A172 (cell line): Measurements from ENCODE around the gene SELENOO. TPM values are rescaled to one million over a fixed set of nuclear protein-coding genes. Genes with fewer than 3 reads are reported as not detected.
A peak's percentile ranks its signal among the peaks of the same experiment; 100 is the strongest.

Experiments
- DNase-seq: peaks from one replicate; pipeline ENCODE4 v3.0.0-alpha.2; 2015; ENCODE audit warnings: low spot score
- total RNA-seq: library from RNA; depleted of rRNA; stranded (reverse); fragments of >200 nt; shearing (Covaris generic); gene quantifications from 2 replicates; pipeline ENCODE4 v1.2.3, GENCODE V29; 2014

Gene SELENOO
- total RNA-seq, 1 experiment from 2014 or later: 8.0 TPM

GRCh38 chr22:50173311-50173982 lies 27.4 kb upstream of the SELENOO start:
- DNase-seq: no peak

GRCh38 chr22:50173983-50174355 lies 26.8 kb upstream of the SELENOO start:
- no peak for DNase-seq

- no peak for DNase-seq
These were observed 26.2 kb upstream of the SELENOO start for GRCh38 chr22:50174382-50175190.

- no peak for DNase-seq
These were observed 25.7 kb upstream of the SELENOO start for GRCh38 chr22:50175191-50175461.

- DNase-seq: no peak
These were observed 24.6 kb upstream of the SELENOO start for GRCh38 chr22:50175921-50176849.

- DNase-seq: no peak
These were observed 23.8 kb upstream of the SELENOO start for GRCh38 chr22:50176850-50177536.

- DNase-seq: no peak
These were observed 23.0 kb upstream of the SELENOO start for GRCh38 chr22:50177537-50178470.

- DNase-seq: no peak
These were observed 22.3 kb upstream of the SELENOO start for GRCh38 chr22:50178471-50178864.

- DNase-seq: no peak
These were observed 21.6 kb upstream of the SELENOO start for GRCh38 chr22:50178871-50179869.

- no peak for DNase-seq
These were observed 20.7 kb upstream of the SELENOO start for GRCh38 chr22:50179937-50180726.

GRCh38 chr22:50180727-50181521 lies 19.9 kb upstream of the SELENOO start:
- no peak for DNase-seq

GRCh38 chr22:50182176-50183081 lies 18.4 kb upstream of the SELENOO start:
- no peak for DNase-seq

- DNase-seq: no peak
These were observed 17.5 kb upstream of the SELENOO start for GRCh38 chr22:50183141-50183971.

GRCh38 chr22:50184004-50184901 lies 16.6 kb upstream of the SELENOO start:
- peak; percentile 49 for DNase-seq

- no peak for DNase-seq
These were observed 15.9 kb upstream of the SELENOO start for GRCh38 chr22:50184902-50185374.
